GM10266 (cell line): Measurements from ENCODE around the gene FAM107A.

ENCODE experiments used
- DNase-seq: peaks from one replicate; pipeline ENCODE4 v3.0.0; 2012; ENCODE audit errors: extremely low spot score
- CTCF ChIP-seq: IDR thresholded peaks from 2 replicates; pipeline ENCODE4 v1.5.1; 2012; ENCODE audit warnings: mild to moderate bottlenecking, low read depth; ENCODE audit not compliant: control insufficient read depth, insufficient read depth; ENCODE audit errors: missing control alignments

Gene FAM107A

GRCh38 chr3:58560771-58561311 is 16.4 kb downstream of the FAM107A start:
- TF ChIP-seq CTCF, result no peak
- DNase-seq, result no peak

DNA sequence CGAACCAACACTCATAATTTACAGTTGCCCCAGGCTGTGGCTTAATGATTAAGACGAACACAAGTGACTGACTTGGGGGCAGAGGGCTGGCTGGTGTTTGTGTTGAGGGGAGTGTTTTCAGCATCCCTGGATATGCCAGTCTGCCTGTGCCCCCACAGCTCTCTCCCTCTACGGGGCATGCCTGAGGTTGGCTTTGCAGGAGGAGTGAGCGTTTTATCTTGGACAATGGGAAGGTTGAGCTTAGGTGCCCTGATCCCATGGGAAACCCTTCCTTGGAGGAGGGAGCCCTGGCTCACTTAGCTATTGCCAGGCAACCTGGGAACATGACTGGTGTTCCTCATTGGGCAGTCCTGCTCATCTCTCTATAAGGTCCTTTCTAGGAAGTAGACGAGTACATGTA is 17.6 kb downstream of the FAM107A start:
- no peak for DNase-seq
- TF ChIP-seq CTCF, result no peak

DNA sequence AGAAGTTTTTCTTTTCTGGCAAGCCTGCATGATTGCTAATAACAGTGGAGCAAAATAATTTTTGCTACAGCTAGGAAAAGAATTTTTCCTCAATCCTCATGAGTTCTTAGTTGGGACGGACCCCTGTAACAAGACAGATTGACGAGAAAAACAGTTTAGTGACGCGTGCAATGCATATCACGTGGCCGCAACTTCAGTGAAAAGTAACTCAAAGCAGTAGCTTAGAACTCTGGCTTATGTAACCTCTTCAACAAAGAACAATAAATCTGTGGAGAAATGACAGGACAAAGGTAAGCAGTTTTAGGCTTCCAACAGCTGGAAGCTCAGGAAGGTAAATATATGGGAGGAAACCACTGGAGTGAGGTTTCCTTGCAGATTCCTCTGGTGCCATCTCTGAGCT is 19.7 kb downstream of the FAM107A start:
- no peak for DNase-seq
- no peak for TF ChIP-seq CTCF

GRCh38 chr3:58556761-58557221 is 20.4 kb downstream of the FAM107A start:
- no peak for DNase-seq
- no peak for TF ChIP-seq CTCF

- no peak for DNase-seq
- no peak for TF ChIP-seq CTCF
Observed at GRCh38 chr3:58556001-58556400, 21.2 kb downstream of the FAM107A start.

DNA sequence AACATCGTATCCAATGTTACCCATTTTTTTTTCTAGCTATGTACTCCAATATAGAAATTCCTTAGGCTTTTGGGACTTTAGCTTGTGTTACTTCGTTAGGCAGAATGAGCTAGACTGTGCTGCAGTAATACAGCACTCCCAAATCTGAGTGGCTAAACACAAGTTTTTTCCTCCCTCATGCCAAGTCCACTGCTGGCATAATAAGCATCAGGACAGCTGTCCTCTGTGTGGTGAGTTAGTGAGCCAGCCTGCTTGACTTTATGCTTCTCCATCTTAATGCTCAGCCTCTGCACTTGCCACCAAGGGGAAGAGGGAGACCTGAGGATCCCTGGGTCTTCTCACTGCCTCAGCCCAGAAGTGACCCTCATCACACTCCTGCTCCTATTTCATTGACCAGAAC is 22.0 kb downstream of the FAM107A start:
- no peak for TF ChIP-seq CTCF
- DNase-seq, result no peak

DNA sequence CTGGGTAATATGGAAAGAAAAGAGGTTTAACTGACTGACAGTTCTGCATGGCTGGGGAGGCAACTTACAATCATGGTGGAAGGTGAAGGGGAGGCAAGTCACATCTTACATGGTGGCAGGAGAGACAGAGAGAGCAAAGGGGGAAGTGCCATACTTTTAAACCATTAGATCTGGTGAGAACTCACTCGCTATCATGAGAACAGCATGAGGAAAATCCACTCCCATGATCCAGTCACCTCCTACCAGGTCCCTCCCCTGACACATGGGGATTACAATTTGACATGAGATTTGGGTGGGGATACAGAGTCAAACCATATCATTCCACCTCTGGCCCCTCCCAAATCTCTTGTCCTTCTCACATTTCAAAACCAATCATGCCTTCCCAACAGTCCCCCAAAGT is 24.2 kb downstream of the FAM107A start:
- TF ChIP-seq CTCF, result no peak
- DNase-seq, result no peak
